Suprapubic skin (tissue), 4 donors: ENCODE results near the gene ZRANB1. TPM values are rescaled to one million over a fixed set of nuclear protein-coding genes. Genes with fewer than 3 reads are reported as not detected.

ENCODE experiments used
- DNase-seq, 2 donors: peaks; one replicate each; pipeline ENCODE4 v3.0.0-alpha.2; 2019; ENCODE audit warnings: low spot score in 2 of 2
- H3K27ac ChIP-seq: fragments of 200-600 bp; sonication (generic); one replicate; pipeline ENCODE4 v1.5.1; 2019
- H3K27me3 ChIP-seq: fragments of 200-600 bp; sonication (generic); one replicate; pipeline ENCODE4 v1.5.1; 2019
- H3K36me3 ChIP-seq: fragments of 200-600 bp; sonication (generic); one replicate; pipeline ENCODE4 v1.5.1; 2019
- H3K4me1 ChIP-seq: fragments of 200-600 bp; sonication (generic); one replicate; pipeline ENCODE4 v1.5.1; 2019
- H3K4me3 ChIP-seq: fragments of 200-600 bp; sonication (generic); one replicate; pipeline ENCODE4 v1.5.1; 2019; ENCODE audit warnings: mild to moderate bottlenecking
- H3K9me3 ChIP-seq: fragments of 200-600 bp; sonication (generic); one replicate; pipeline ENCODE4 v1.5.1; 2019
- EP300 ChIP-seq: sonication (generic); formaldehyde crosslinking; IDR thresholded peaks from one replicate; pipeline ENCODE4 v1.6.1; 2017; ENCODE audit warnings: antibody characterized with exemption
- POLR2A ChIP-seq, 2 donors: fragments of 450-650 bp; IDR thresholded peaks; one replicate each; pipeline ENCODE4 v1.6.1; 2017; ENCODE audit warnings: antibody characterized with exemption in 2 of 2, mild to moderate bottlenecking in 2 of 2, moderate library complexity in 2 of 2
- POLR2AphosphoS5 ChIP-seq, 3 donors: sonication (generic); formaldehyde crosslinking; IDR thresholded peaks; one replicate each; pipeline ENCODE4 v1.6.1; 2017; ENCODE audit warnings: antibody characterized with exemption in 3 of 3
- WGBS: methylation state at CpG from one replicate; pipeline ENCODE4 v1.1.5; 2018; 5-methylcytosine and 5-hydroxymethylcytosine counted together
- total RNA-seq, 4 donors: library from RNA; depleted of rRNA; stranded (reverse); fragments of >200 nt; gene quantifications; one replicate each; pipeline ENCODE4 v1.1.0, GENCODE V29; 2016
- TF ChIP-seq, protein P1 (sequence below), 2 donors: fragments of 200-600 bp in 1 of 2; fragments of 450-650 bp in 1 of 2; sonication (generic) in 1 of 2; IDR thresholded peaks; one replicate each; pipeline ENCODE4 v1.5.1; 2016 to 2019; ENCODE audit warnings: antibody characterized with exemption in 2 of 2, mild to moderate bottlenecking in 1 of 2, moderate library complexity in 1 of 2

The ZRANB1 gene
- 10 to 100 TPM; 21.2 to 37.9 (median 30.2) TPM for total RNA-seq

DNA sequence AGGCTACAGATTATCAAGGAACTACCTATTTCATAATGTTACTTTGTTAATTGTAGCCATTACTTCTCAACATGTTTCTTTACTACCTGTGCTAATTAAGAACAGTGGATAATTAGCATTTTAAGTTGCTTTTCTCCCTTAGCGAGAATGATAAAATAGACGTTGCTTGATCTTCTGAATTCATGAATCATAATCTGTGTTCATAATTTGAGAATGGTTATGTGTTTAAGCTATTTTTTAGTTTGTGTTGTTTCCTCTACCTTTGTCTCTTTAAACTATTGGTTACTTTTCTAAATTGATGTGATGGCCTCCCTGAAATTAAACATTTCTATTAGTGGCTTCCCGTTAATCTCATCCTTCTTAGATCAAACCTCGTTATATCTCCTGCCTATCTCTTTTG lies at the start of gene ZRANB1:
Gene ZRANB1, plus strand, starts transcription at position 301 of the 400 bp plus-strand sequence. CDS start 371 bp downstream, outside the sequence.
- peaks cover 36% of the 10 kb centered on the region for H3K4me1 ChIP-seq
- peak within 1 kb of the TSS; percentile 68 for H3K27ac ChIP-seq
- TF ChIP-seq POLR2AphosphoS5 (IDR thresholded peaks at IDR 0.05) (no peak), EP300 (no peak), POLR2A (IDR thresholded peaks at IDR 0.05) (no peak)
- TF ChIP-seq, protein P1, sequence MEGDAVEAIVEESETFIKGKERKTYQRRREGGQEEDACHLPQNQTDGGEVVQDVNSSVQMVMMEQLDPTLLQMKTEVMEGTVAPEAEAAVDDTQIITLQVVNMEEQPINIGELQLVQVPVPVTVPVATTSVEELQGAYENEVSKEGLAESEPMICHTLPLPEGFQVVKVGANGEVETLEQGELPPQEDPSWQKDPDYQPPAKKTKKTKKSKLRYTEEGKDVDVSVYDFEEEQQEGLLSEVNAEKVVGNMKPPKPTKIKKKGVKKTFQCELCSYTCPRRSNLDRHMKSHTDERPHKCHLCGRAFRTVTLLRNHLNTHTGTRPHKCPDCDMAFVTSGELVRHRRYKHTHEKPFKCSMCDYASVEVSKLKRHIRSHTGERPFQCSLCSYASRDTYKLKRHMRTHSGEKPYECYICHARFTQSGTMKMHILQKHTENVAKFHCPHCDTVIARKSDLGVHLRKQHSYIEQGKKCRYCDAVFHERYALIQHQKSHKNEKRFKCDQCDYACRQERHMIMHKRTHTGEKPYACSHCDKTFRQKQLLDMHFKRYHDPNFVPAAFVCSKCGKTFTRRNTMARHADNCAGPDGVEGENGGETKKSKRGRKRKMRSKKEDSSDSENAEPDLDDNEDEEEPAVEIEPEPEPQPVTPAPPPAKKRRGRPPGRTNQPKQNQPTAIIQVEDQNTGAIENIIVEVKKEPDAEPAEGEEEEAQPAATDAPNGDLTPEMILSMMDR (IDR thresholded peaks at IDR 0.05), result no peak
- H3K27me3 ChIP-seq, result no peaks in the 10 kb centered on the region
- H3K36me3 ChIP-seq, result no peaks in the 10 kb centered on the region
- H3K4me3 ChIP-seq, result no peak within 1 kb of the TSS
- no peaks in the 10 kb centered on the region for H3K9me3 ChIP-seq
- DNase-seq, result no peak
- 91% methylated on average over 4 of the region's 4 CpGs for WGBS

DNA sequence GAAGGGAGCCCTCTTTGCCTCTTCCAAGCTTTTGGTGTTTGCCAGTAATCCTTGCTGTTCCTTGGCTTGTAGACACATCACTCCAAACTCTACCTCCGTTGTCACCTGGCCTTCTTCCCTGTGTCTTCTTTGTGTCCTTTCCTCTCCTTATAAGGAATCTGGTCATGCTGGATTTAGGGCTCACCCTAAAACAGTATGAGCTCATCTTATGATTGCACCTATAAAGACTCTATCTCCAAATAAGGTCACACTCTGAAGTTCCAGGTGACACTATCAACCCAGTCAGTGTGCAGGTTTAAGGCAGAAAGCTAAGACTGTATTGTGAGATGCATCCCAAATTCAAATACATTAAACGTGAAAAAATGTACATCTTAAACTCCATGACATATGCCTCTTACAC lies 49.0 kb upstream of the ZRANB1 start:
- Histone ChIP-seq H3K27ac (no peak overlapping the region), H3K4me3 (no peak overlapping the region), H3K36me3 (no peaks in the 10 kb centered on the region), H3K9me3 (no peaks in the 10 kb centered on the region), H3K27me3 (no peaks in the 10 kb centered on the region), H3K4me1 (no peaks in the 10 kb centered on the region)
- DNase-seq, result no peak
- no peak for TF ChIP-seq EP300
- 62% methylated on average over 2 of the region's 2 CpGs for WGBS

DNA sequence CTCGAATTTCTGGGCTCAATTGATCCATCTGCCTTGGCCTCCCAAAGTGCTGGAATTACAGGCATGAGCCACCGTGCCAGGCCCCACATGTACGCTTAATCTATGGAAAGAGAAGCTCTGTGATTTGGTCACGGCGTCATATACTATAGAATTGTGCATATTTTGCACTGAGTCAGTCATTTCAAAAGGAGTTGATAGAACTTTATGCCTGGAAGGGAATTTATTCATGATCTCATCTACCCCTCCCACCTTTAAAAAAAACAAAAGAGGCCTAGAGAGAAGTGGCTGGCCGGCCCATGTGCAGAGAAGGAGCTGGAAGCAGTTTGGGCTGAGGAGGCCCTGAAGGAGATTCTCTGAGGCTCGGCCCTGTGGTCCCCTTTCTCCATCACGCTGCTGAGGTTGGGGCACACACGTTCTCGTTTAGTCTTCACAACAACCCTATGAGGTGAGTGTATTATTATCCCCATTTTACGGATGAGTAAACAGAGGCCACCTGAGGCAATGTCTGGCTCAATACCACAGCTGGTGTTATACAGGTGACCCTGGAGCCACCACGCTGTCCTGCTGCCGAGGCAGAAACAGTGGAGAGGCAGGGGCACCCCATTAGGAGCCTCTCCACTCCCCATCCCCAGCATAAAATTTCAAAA lies 47.2 kb upstream of the ZRANB1 start:
- 83% methylated on average over 13 of the region's 13 CpGs for WGBS
- Histone ChIP-seq H3K27ac (no peak overlapping the region), H3K4me3 (no peak overlapping the region), H3K36me3 (no peaks in the 10 kb centered on the region), H3K4me1 (peaks cover 2% of the 10 kb centered on the region), H3K27me3 (peaks cover 6% of the 10 kb centered on the region), H3K9me3 (no peaks in the 10 kb centered on the region)
- no peak for DNase-seq
- no peak for TF ChIP-seq POLR2A (IDR thresholded peaks at IDR 0.05)

DNA sequence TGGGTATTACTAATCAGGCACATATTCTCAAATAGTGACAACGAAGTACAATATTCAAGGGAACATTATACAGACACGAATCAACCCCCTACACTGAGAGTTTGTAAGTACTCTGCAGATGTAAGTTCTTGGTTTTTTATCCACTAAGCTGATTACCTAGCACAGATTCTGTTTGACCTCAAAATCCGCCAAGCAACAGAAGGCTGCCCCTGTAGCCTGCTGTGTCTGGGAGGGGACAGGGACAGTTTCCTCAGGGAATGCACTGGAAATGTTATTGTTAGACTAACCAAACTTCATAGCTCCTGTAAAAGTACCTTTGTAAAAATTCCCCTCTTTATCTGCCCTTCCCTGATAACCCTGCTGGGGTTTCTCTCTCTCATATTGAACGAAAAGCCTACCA lies 45.2 kb upstream of the ZRANB1 start:
- no peaks in the 10 kb centered on the region for H3K36me3 ChIP-seq
- no peak for DNase-seq
- no peaks in the 10 kb centered on the region for H3K9me3 ChIP-seq
- TF ChIP-seq, protein P1 (IDR thresholded peaks at IDR 0.05), result no peak
- TF ChIP-seq POLR2A (IDR thresholded peaks at IDR 0.05) (no peak), POLR2AphosphoS5 (IDR thresholded peaks at IDR 0.05) (no peak), EP300 (no peak)
- 72% methylated on average over 4 of the region's 4 CpGs for WGBS
- H3K4me1 ChIP-seq, result peaks cover 2% of the 10 kb centered on the region
- H3K27me3 ChIP-seq, result peaks cover 6% of the 10 kb centered on the region
- H3K4me3 ChIP-seq, result no peak overlapping the region
- no peak overlapping the region for H3K27ac ChIP-seq

DNA sequence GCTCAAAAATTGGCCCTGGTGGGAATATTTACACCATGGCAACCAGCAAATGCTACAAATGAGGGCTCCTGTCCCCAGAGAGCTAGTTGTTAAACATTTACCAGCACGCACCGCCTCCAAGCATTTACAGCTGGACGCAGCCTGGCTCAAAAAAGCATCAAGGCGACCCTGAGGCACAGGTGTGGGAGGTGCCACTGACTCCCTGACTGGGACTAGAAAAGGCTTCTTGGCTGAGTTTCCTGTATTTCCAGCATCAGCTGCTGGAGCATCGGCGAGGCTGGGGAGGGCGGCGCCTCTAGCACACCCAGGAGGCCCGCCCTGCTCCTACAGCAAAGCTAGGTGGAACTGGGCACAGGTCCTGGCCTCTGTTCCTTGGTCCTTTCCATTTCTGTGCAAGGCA lies 43.5 kb upstream of the ZRANB1 start:
- TF ChIP-seq POLR2AphosphoS5 (IDR thresholded peaks at IDR 0.05) (no peak), POLR2A (IDR thresholded peaks at IDR 0.05) (no peak), EP300 (no peak)
- TF ChIP-seq, protein P1 (IDR thresholded peaks at IDR 0.05), result no peak
- Histone ChIP-seq H3K36me3 (no peaks in the 10 kb centered on the region), H3K9me3 (no peaks in the 10 kb centered on the region), H3K4me1 (peaks cover 2% of the 10 kb centered on the region), H3K4me3 (no peak overlapping the region), H3K27ac (no peak overlapping the region), H3K27me3 (peaks cover 6% of the 10 kb centered on the region)
- 51% methylated on average over 9 of the region's 9 CpGs for WGBS
- DNase-seq, result no peak

DNA sequence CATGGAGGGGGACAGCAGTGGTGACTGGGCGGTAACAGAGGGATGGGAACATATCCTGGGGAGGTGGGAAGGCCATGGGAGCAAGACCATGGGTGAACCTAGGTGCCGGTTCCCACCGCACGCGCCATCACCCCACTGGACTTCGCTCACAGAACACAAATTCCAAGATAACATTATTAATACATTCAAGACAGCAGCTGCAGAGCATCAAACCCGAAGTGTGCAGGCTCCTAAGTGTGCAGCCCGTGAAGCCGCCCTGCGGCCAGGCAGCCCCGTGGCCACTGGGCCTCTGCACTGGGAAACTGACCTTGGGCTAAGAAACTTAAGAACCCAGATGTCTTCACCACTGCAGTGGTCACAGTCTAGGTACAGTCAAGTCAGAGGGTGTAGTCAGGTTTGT lies 42.8 kb upstream of the ZRANB1 start:
- peaks cover 2% of the 10 kb centered on the region for H3K4me1 ChIP-seq
- H3K27ac ChIP-seq, result no peak overlapping the region
- H3K27me3 ChIP-seq, result peaks cover 6% of the 10 kb centered on the region
- no peaks in the 10 kb centered on the region for H3K9me3 ChIP-seq
- no peak for TF ChIP-seq POLR2AphosphoS5 (IDR thresholded peaks at IDR 0.05)
- TF ChIP-seq POLR2A (IDR thresholded peaks at IDR 0.05), result no peak
- no peak for TF ChIP-seq EP300
- TF ChIP-seq, protein P1 (IDR thresholded peaks at IDR 0.05), result no peak
- no peaks in the 10 kb centered on the region for H3K36me3 ChIP-seq
- DNase-seq, result no peak
- no peak overlapping the region for H3K4me3 ChIP-seq
- 97% methylated on average over 6 of the region's 11 CpGs for WGBS
